Tibial nerve (tissue), 4 donors: Measurements from ENCODE around the gene HAND2. TPM values are rescaled to one million over a fixed set of nuclear protein-coding genes. Genes with fewer than 3 reads are reported as not detected.

ENCODE experiments used
- DNase-seq, 2 donors: peaks; one replicate each; pipeline ENCODE4 v3.0.0-alpha.2; 2019; ENCODE audit warnings: low spot score in 2 of 2
- H3K27ac ChIP-seq, 4 donors: fragments of 200-600 bp; sonication (generic) in 3 of 4; one replicate each; pipeline ENCODE4 v1.5.1; 2017 to 2019; ENCODE audit warnings: mild to moderate bottlenecking in 1 of 4
- H3K27me3 ChIP-seq, 2 donors: fragments of 200-600 bp; sonication (generic) in 1 of 2; one replicate each; pipeline versions ENCODE4 v1.5.1 to v1.6.0; 2017 to 2019
- H3K36me3 ChIP-seq, 3 donors: fragments of 200-600 bp; sonication (generic); one replicate each; pipeline ENCODE4 v1.5.1; 2018 to 2019
- H3K4me1 ChIP-seq, 4 donors: fragments of 200-600 bp; sonication (generic) in 3 of 4; one replicate each; pipeline ENCODE4 v1.5.1; 2017 to 2019
- H3K4me3 ChIP-seq, 4 donors: fragments of 200-600 bp; sonication (generic) in 3 of 4; one replicate each; pipeline ENCODE4 v1.5.1; 2017 to 2019; ENCODE audit warnings: mild to moderate bottlenecking in 1 of 4, moderate library complexity in 1 of 4
- H3K9me3 ChIP-seq, 4 donors: fragments of 200-600 bp; sonication (generic) in 3 of 4; one replicate each; pipeline ENCODE4 v1.5.1; 2017 to 2019
- CTCF ChIP-seq, 5 experiments: fragments of 200-600 bp in 3 of 5; fragments of 450-650 bp in 2 of 5; sonication (generic) in 3 of 5; IDR thresholded peaks; one replicate each; pipeline ENCODE4 v1.5.1; 2016 to 2019; ENCODE audit warnings: antibody characterized with exemption in 5 of 5, mild to moderate bottlenecking in 3 of 5, moderate library complexity in 2 of 5
- EP300 ChIP-seq, 2 donors: sonication (generic); formaldehyde crosslinking; IDR thresholded peaks; one replicate each; pipeline ENCODE4 v1.6.1; 2017; ENCODE audit warnings: antibody characterized with exemption in 2 of 2, mild to moderate bottlenecking in 1 of 2
- POLR2A ChIP-seq, 2 donors: fragments of 450-650 bp; IDR thresholded peaks; one replicate each; pipeline ENCODE4 v1.6.1; 2017; ENCODE audit warnings: antibody characterized with exemption in 2 of 2, mild to moderate bottlenecking in 2 of 2, moderate library complexity in 2 of 2
- WGBS, 2 donors: methylation state at CpG; one replicate each; pipeline ENCODE4 v1.1.5; 2018; 5-methylcytosine and 5-hydroxymethylcytosine counted together
- total RNA-seq, 4 donors: library from RNA; depleted of rRNA; stranded (reverse); fragments of >200 nt; gene quantifications; one replicate each; pipeline ENCODE4 v1.1.0, GENCODE V29; 2016

HAND2 gene
- total RNA-seq, 4 donors from 2014 or later = 1.9 to 5.1 (median 3.6) TPM

DNA sequence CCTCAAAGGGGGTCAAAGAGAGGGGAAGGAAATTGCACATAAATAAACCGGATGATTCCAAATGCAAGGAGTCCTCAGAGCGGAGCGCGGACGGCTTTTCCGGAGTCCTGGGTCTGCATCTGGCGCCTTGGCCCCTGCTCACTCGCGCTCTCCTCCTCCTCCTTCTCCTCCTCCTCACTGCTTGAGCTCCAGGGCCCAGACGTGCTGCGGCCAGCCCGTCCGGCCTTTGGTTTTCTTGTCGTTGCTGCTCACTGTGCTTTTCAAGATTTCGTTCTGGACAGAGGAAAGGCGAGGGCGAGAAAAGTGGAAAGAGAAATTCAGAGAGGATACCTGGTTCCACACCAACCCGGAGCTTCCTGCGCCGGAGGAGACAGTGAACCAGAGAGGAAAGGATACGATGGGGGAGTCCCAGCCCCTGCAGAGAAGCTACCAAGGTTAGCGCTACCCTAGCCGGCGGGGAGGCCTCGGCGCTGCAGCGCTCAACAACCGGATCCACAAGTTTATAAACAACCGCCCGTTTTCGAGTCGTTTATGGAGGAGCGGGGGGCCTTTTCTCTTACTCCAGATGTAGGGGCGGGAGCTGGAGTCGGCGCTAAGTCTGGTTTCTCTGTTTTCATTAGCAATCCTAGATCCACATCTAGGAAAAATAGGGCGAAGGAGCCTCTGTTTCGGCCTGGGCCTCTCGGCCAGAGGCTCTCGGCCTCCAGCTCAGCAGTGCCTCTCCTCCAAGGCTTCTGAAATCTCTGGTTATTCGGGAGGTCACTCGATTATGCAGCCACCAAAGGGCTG is 2.7 kb downstream of the HAND2 start:
- Histone ChIP-seq H3K4me1 (peaks cover 0 to 71% (median 12%) of the 10 kb centered on the region in 4 donors), H3K9me3 (peaks cover 0 to 14% (median 0%) of the 10 kb centered on the region in 4 donors), H3K27ac (no peak overlapping the region), H3K4me3 (no peak overlapping the region), H3K36me3 (no peaks in the 10 kb centered on the region), H3K27me3 (peaks cover 4 to 97% of the 10 kb centered on the region in 2 donors)
- TF ChIP-seq POLR2A (IDR thresholded peaks at IDR 0.05) (no peak), EP300 (IDR thresholded peaks at IDR 0.05) (no peak), CTCF (IDR thresholded peaks at IDR 0.05) (no peak)
- 37 to 44% methylated on average over 42 of the region's 42 CpGs for WGBS, 2 donors
- DNase-seq = no peak

DNA sequence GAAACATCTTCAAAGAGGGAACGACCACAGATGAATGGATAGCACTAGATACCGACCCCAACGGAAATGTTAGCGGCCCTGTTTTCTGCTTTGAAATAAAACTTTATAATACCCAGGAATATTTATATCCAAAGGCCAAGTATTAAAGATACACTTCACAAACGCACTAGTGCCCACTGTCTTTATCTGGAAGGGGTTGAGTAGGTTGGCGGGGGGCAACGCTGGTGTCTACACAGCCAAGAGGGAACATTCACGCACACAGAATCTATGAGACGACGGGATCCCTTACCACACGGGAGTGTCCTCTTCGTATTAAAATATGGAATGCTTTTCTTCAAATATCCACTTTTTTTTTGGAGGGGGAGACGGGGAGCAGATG is 3.3 kb downstream of the HAND2 start:
- 47 to 52% methylated on average over 13 of the region's 13 CpGs for WGBS, 2 donors
- TF ChIP-seq EP300 (IDR thresholded peaks at IDR 0.05) = no peak
- TF ChIP-seq CTCF (IDR thresholded peaks at IDR 0.05) = no peak
- TF ChIP-seq POLR2A (IDR thresholded peaks at IDR 0.05) = no peak
- peaks cover 0 to 14% (median 0%) of the 10 kb centered on the region in 4 donors for H3K9me3 ChIP-seq
- H3K36me3 ChIP-seq = no peaks in the 10 kb centered on the region
- no peak overlapping the region for H3K4me3 ChIP-seq
- DNase-seq = no peak
- H3K27me3 ChIP-seq = peaks cover 3 to 97% of the 10 kb centered on the region in 2 donors
- H3K27ac ChIP-seq = no peak overlapping the region
- H3K4me1 ChIP-seq = peaks cover 0 to 76% (median 17%) of the 10 kb centered on the region in 4 donors

GRCh38 chr4:173526027-173526482 is 4.0 kb downstream of the HAND2 start:
- H3K9me3 ChIP-seq = peaks cover 0 to 14% (median 0%) of the 10 kb centered on the region in 4 donors
- DNase-seq = no peak
- no peak overlapping the region for H3K27ac ChIP-seq
- H3K4me1 ChIP-seq = peaks cover 0 to 76% (median 19%) of the 10 kb centered on the region in 4 donors
- no peak overlapping the region for H3K4me3 ChIP-seq
- H3K27me3 ChIP-seq = peaks cover 3 to 97% of the 10 kb centered on the region in 2 donors
- no peaks in the 10 kb centered on the region for H3K36me3 ChIP-seq
- TF ChIP-seq EP300 (IDR thresholded peaks at IDR 0.05) (no peak), CTCF (IDR thresholded peaks at IDR 0.05) (no peak)
- 41 to 42% methylated on average over 10 of the region's 10 CpGs for WGBS, 2 donors

DNA sequence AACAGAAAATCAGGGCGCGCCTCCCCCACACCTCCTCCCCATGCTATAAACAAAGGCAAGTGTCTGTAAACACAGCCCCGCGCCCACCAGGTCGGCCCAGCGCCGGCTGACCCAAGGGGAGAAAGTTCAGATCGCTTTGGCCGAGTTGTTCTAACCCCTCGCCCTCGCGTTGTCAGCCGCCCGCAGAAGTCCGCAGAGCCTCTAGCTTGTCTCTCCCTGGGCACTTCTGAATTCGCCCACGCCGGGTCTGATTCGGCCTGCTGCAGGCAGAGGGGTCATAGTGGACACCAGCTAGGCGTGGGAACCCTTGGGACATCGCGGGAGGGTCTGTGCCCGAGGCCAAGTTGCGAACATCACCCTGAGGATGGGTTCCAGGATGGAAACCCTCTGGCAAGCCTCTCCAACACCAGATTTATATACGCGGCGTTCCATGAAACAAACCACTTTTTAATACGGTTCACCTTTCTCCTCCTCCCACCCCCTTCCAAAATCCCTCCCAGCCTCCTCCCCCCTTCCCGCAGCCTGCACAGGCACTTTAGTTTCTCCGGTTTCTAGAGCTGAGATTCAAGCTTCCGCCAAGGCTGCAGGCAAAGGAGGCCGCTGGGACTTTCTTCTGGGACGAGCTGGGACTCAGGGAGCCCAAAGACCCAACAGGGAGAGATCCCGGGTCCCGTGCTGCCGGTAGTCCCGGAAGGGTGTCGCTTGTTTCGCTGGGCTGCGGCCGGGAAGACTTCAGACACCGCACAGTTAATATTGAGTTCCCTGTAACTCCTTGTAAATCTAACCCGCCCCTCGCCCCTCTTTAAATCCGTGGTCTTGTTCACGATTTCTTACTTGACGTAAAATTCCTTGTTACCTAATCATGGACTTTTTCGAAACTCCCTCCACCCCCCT is 4.7 kb downstream of the HAND2 start:
- peaks cover 3 to 97% of the 10 kb centered on the region in 2 donors for H3K27me3 ChIP-seq
- H3K9me3 ChIP-seq = peaks cover 0 to 14% (median 0%) of the 10 kb centered on the region in 4 donors
- 11 to 23% methylated on average over 48 of the region's 48 CpGs for WGBS, 2 donors
- TF ChIP-seq EP300 (IDR thresholded peaks at IDR 0.05) (no peak), CTCF (IDR thresholded peaks at IDR 0.05) (no peak), POLR2A (IDR thresholded peaks at IDR 0.05) (no peak)
- DNase-seq = no peak
- no peaks in the 10 kb centered on the region for H3K36me3 ChIP-seq
- no peak overlapping the region for H3K27ac ChIP-seq
- H3K4me1 ChIP-seq = peaks cover 0 to 70% (median 14%) of the 10 kb centered on the region in 4 donors
- no peak overlapping the region for H3K4me3 ChIP-seq
